ENCODE measurements around the gene TTI1. TPM values are rescaled to one million over a fixed set of nuclear protein-coding genes. Genes with fewer than 3 reads are reported as not detected.

Gene TTI1
- polyA plus RNA-seq, 6 donors from 2014 or later: 2.2 to 21.4 (median 16.9) TPM

- H3K27ac Mint-ChIP-seq: no peak overlapping the region
- no peaks in the 10 kb centered on the region for H3K27me3 Mint-ChIP-seq
- DNase-seq (no peak), ATAC-seq (ENCODE audit: low read depth in 2 of 2) (no peak)
- H3K4me3 Mint-ChIP-seq: no peak overlapping the region
- peaks cover 12 to 16% (median 15%) of the 10 kb centered on the region in 3 donors for H3K4me1 Mint-ChIP-seq
- H3K36me3 Mint-ChIP-seq: peaks cover 10 to 16% of the 10 kb centered on the region in 2 donors
- H3K9me3 Mint-ChIP-seq: no peaks in the 10 kb centered on the region
These were observed 44.8 kb downstream of the TTI1 start for GRCh38 chr20:37988306-37988954.

GRCh38 chr20:37987602-37988290, 45.5 kb downstream of the TTI1 start:
- H3K36me3 Mint-ChIP-seq: peaks cover 14 to 16% of the 10 kb centered on the region in 2 donors
- H3K9me3 Mint-ChIP-seq: no peaks in the 10 kb centered on the region
- no peaks in the 10 kb centered on the region for H3K27me3 Mint-ChIP-seq
- DNase-seq (no peak), ATAC-seq (ENCODE audit: low read depth in 2 of 2) (no peak)
- H3K27ac Mint-ChIP-seq: peak overlapping the region in 2 of 6 donors; percentile 26 to 67
- H3K4me3 Mint-ChIP-seq: no peak overlapping the region
- H3K4me1 Mint-ChIP-seq: peaks cover 12 to 16% (median 15%) of the 10 kb centered on the region in 3 donors

- no peak for DNase-seq
- ATAC-seq (ENCODE audit: low read depth in 2 of 2): no peak
- peak overlapping the region in 1 of 6 donors; percentile 67 for H3K27ac Mint-ChIP-seq
- H3K9me3 Mint-ChIP-seq: no peaks in the 10 kb centered on the region
- no peak overlapping the region for H3K4me3 Mint-ChIP-seq
- H3K4me1 Mint-ChIP-seq: peaks cover 12 to 16% (median 15%) of the 10 kb centered on the region in 3 donors
- H3K36me3 Mint-ChIP-seq: peaks cover 17 to 19% of the 10 kb centered on the region in 2 donors
- no peaks in the 10 kb centered on the region for H3K27me3 Mint-ChIP-seq
These were observed 46.2 kb downstream of the TTI1 start for GRCh38 chr20:37986873-37987601.

- Mint-ChIP-seq H3K36me3 (peaks cover 25 to 26% of the 10 kb centered on the region in 2 donors), H3K27me3 (no peaks in the 10 kb centered on the region), H3K27ac (no peak overlapping the region), H3K4me1 (peaks cover 10 to 14% (median 10%) of the 10 kb centered on the region in 3 donors), H3K4me3 (no peak overlapping the region), H3K9me3 (no peaks in the 10 kb centered on the region)
- no peak for ATAC-seq (ENCODE audit: low read depth in 2 of 2)
- DNase-seq: no peak
These were observed 47.0 kb downstream of the TTI1 start for GRCh38 chr20:37986044-37986858.

- H3K4me3 Mint-ChIP-seq: no peak overlapping the region
- ATAC-seq (ENCODE audit: low read depth in 2 of 2) (no peak), DNase-seq (no peak)
- H3K4me1 Mint-ChIP-seq: peaks cover 0 to 4% (median 0%) of the 10 kb centered on the region in 3 donors
- H3K9me3 Mint-ChIP-seq: no peaks in the 10 kb centered on the region
- H3K36me3 Mint-ChIP-seq: peaks cover 25% of the 10 kb centered on the region in 2 donors
- H3K27ac Mint-ChIP-seq: peak overlapping the region in 1 of 6 donors; percentile 36
- no peaks in the 10 kb centered on the region for H3K27me3 Mint-ChIP-seq
These were observed 49.1 kb downstream of the TTI1 start for GRCh38 chr20:37984018-37984785.

- peaks cover 0 to 4% (median 0%) of the 10 kb centered on the region in 3 donors for H3K4me1 Mint-ChIP-seq
- DNase-seq: no peak
- no peak overlapping the region for H3K4me3 Mint-ChIP-seq
- peak overlapping the region in 1 of 6 donors; percentile 47 for H3K27ac Mint-ChIP-seq
- no peak for ATAC-seq (ENCODE audit: low read depth in 2 of 2)
- H3K9me3 Mint-ChIP-seq: no peaks in the 10 kb centered on the region
- H3K36me3 Mint-ChIP-seq: peaks cover 16 to 21% of the 10 kb centered on the region in 2 donors
- H3K27me3 Mint-ChIP-seq: no peaks in the 10 kb centered on the region
These were observed 50.0 kb downstream of the TTI1 start for GRCh38 chr20:37983286-37983685.

GRCh38 chr20:37981568-37981967, 51.7 kb downstream of the TTI1 start:
- H3K4me1 Mint-ChIP-seq: peaks cover 13 to 15% (median 13%) of the 10 kb centered on the region in 3 donors
- H3K36me3 Mint-ChIP-seq: peaks cover 16 to 21% of the 10 kb centered on the region in 2 donors
- no peak for ATAC-seq (ENCODE audit: low read depth in 2 of 2)
- no peaks in the 10 kb centered on the region for H3K27me3 Mint-ChIP-seq
- peak overlapping the region in 1 of 6 donors; percentile 56 for H3K27ac Mint-ChIP-seq
- H3K9me3 Mint-ChIP-seq: no peaks in the 10 kb centered on the region
- H3K4me3 Mint-ChIP-seq: no peak overlapping the region
- DNase-seq: no peak

- H3K9me3 Mint-ChIP-seq: no peaks in the 10 kb centered on the region
- no peaks in the 10 kb centered on the region for H3K27me3 Mint-ChIP-seq
- H3K36me3 Mint-ChIP-seq: peaks cover 16 to 21% of the 10 kb centered on the region in 2 donors
- H3K4me3 Mint-ChIP-seq: no peak overlapping the region
- DNase-seq (no peak), ATAC-seq (ENCODE audit: low read depth in 2 of 2) (no peak)
- no peak overlapping the region for H3K27ac Mint-ChIP-seq
- H3K4me1 Mint-ChIP-seq: peaks cover 15 to 18% (median 16%) of the 10 kb centered on the region in 3 donors
These were observed 52.4 kb downstream of the TTI1 start for GRCh38 chr20:37980876-37981275.

GRCh38 chr20:37980383-37980782, 52.9 kb downstream of the TTI1 start:
- DNase-seq (no peak), ATAC-seq (ENCODE audit: low read depth in 2 of 2) (no peak)
- Mint-ChIP-seq H3K36me3 (peaks cover 16 to 21% of the 10 kb centered on the region in 2 donors), H3K4me1 (peaks cover 15 to 18% (median 16%) of the 10 kb centered on the region in 3 donors), H3K4me3 (no peak overlapping the region), H3K9me3 (no peaks in the 10 kb centered on the region), H3K27ac (no peak overlapping the region), H3K27me3 (no peaks in the 10 kb centered on the region)

GRCh38 chr20:37979021-37979985, 54.0 kb downstream of the TTI1 start:
- peak overlapping the region in 1 of 6 donors; percentile 5 for H3K27ac Mint-ChIP-seq
- ATAC-seq (ENCODE audit: low read depth in 2 of 2) (no peak), DNase-seq (no peak)
- no peaks in the 10 kb centered on the region for H3K9me3 Mint-ChIP-seq
- no peak overlapping the region for H3K4me3 Mint-ChIP-seq
- peaks cover 14 to 18% (median 15%) of the 10 kb centered on the region in 3 donors for H3K4me1 Mint-ChIP-seq
- peaks cover 9 to 21% of the 10 kb centered on the region in 2 donors for H3K36me3 Mint-ChIP-seq
- H3K27me3 Mint-ChIP-seq: no peaks in the 10 kb centered on the region

- H3K9me3 Mint-ChIP-seq: peaks cover 0 to 5% (median 0%) of the 10 kb centered on the region in 7 donors
- no peak for DNase-seq
- H3K36me3 Mint-ChIP-seq: peaks cover 16 to 18% of the 10 kb centered on the region in 2 donors
- peaks cover 14 to 18% (median 15%) of the 10 kb centered on the region in 3 donors for H3K4me1 Mint-ChIP-seq
- peak overlapping the region in 1 of 6 donors; percentile 54 for H3K27ac Mint-ChIP-seq
- no peak for ATAC-seq (ENCODE audit: low read depth in 2 of 2)
- peak overlapping the region in 2 of 8 donors; percentile 1 to 2 for H3K4me3 Mint-ChIP-seq
- H3K27me3 Mint-ChIP-seq: no peaks in the 10 kb centered on the region
These were observed 55.5 kb downstream of the TTI1 start for GRCh38 chr20:37977786-37978185.
